HG02885 (cell line): ENCODE measurements around the gene KRTAP3-3.

Experiments
- ATAC-seq: cut with Tn5 transposase; IDR thresholded peaks from one replicate; pipeline ENCODE4 v1.9.1; 2021; ENCODE audit warnings: mild to moderate bottlenecking; ENCODE audit not compliant: unreplicated experiment, poor library complexity

KRTAP3-3 gene

DNA sequence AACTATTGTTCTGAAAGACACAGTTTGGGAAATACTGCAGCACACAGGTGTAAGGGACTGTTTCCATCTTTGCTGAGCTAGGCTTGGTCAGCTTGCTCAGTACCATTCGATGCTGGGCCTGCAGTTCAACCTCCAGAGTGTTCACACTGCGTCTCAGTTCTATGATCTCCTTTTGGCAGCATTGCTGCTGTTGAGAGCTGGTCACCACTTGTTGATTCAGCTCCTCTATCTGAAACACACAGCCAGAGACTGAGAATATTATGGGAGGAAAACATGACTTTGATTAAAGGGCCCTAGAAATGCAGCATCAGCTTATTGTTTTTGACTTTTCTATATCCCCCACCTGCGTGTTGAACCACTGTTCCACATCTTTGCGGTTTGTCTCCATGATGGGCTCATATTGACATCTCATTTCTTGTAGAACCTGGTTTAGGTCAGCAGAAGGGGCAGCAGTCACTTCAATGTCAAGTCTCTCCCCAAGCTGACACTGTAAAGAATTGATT is 31.9 kb downstream of the KRTAP3-3 start:
- no peak for ATAC-seq

DNA sequence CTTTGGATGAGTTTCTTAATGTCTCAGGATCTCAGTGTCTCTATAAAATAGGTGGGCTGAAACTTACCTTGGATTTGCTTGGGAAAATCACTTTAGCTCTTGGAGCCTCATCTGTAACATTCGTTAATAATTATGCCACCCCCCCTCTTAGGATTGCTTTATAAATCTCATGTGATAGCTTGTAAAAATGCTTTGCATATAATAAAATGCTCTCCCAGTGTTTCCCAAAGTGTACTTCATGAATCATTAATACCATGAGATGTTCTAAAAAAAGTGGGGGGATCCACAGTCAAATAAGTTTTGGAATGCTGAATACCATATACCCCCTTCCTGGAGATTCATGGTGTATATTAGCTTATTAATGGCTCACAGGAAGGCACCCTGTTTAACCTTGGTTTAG is 32.4 kb downstream of the KRTAP3-3 start:
- no peak for ATAC-seq

DNA sequence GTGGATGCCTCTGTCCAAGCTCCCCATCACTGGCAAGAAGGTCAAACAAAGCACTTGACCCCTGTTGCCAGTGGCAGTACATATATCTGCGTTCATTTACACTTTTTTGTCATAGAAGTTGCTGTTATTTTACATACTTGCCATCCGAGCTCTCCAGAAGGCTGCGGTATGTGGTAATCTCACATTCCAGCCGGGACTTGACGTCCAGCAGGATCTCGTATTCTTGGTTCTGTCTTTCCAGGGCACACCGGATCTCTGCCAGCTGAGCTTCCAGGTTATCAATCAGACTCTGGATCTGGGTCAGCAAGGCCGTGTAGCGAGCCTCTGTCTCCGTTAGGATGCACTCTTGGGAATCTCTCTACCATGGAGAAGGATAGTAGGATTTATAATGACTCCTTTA is 33.8 kb downstream of the KRTAP3-3 start:
- ATAC-seq, result no peak

DNA sequence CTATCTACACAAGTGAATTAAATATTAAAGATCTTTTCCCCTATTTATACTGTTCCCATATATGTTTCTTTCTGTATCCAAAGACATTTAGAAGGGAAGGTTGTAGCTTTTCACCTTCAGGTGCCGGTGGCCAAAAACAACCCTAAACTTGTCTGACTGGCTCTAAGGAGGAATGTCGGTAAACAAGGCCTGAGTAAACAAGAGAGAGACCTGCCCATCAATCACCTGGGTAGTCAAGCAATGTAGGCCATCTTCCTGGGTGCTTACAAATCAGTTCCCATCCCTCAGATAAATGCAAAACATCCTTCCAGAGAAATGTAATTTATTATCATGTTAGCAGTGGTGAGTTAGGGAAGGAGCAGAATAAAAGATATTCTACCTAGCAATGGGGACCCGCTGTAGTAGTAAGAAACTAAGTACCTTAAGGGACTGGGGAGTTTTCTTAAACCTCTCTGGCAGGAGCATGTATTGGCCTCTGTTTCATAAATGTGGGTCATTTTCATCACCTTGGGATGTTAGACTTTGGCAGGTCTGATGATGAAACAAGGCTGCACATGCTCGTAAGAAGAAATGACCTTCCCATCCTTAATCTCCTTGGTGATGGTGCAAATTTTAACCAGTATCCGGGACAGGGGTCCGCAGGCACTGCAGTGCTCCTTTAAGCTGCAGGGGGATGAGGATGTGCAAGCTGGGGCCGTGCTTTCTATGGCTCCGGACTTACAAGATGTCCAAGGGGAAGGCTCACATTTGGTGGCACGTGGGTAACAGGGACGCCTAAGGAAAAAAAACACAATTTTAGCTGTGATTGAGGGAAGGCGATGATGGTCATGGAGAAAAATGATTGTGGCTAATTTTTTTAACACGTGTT is 35.6 kb downstream of the KRTAP3-3 start:
- no peak for ATAC-seq

DNA sequence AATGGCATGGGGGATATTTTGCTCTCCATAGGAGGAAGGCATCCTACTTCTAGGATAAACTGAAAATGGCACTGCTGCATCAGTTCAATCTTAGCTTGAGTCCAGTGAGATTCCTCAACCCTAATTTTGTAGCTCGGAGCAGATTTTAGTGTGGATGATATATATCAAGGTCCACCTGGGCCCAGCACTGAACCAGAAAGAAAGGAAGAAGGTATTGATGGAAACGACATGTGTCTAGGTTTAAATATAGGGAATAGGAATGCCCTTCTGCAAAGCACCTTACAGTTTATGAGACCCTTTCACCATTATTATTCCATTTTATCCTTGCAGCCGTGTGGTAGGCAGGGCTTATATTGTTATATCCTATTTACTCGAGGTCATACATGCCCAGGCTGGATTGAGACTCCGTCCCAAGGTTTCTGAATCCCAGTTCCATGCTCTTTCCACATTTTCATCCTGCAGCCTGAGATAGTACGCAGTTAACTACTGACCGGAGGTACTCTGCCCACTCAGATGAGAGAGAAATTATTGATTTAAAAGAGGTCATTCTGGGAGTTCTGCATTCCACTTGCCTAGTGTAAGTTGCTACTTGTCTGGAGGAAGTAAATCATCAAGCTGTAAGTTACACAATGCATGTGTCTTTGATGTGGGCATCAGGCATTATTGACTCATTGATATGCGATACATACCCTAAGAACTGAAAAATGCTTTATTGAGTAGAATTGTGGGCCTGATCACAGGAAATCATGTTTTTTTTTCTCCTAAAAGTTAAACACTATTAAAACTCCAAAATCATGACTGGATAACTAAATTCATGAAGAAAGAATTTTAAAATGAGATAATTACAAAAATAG is 37.3 kb downstream of the KRTAP3-3 start:
- no peak for ATAC-seq

DNA sequence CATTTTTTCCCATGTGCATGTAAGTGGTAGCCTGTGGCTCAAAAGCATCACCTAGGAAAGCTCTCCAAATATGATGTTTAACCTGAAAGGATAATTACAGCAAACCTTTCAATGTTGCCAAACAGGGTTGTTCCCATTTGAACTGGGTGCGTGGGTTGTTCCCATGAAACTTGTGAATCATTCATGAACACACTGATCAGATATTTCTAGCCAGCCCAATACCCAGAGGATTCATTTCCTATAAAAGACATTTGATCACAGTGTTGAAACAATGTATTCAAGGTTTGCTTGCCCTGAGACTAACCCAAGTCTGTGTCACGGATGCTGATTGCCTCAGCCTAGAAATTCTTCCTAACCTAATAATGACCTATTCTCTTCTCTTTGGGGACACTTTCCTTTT is 40.1 kb downstream of the KRTAP3-3 start:
- ATAC-seq, result no peak

DNA sequence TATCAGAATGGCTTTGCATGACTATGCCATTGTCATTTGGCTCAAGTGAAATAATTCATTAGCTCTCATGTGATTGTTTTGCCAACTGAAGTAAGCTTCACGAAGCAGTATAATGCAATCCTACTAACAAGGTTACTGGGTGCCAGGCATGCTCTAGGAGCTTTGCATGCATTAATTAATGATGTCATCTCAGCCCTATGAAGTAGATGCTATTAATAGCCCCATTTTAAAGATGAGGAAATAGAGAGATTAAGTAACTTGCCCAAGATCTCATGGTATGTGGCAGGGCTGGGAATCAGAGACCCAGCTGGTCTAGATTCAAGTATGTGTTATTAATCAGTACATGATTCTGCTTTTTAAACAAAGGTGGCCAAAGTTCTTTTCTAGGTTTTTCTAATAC is 41.3 kb downstream of the KRTAP3-3 start:
- ATAC-seq, result no peak

DNA sequence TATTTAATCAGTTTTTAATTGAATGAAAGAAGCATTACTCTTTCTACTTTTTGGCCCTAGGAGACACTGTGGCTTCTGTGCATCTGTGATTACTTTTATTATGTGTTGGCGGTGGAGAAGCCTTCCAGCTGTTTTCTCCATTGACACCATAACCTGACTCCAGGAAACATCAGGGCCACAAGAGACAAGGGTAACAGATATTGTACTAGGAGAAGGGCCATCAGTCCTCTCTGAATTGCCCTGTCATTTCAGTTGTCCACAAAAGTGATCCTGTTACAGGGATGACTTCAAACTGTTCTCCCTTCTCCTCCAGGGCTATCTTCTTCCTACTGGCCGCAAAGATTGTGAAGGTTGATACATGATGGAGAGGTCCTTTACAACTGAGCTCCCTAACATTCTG is 41.8 kb downstream of the KRTAP3-3 start:
- ATAC-seq, result no peak

DNA sequence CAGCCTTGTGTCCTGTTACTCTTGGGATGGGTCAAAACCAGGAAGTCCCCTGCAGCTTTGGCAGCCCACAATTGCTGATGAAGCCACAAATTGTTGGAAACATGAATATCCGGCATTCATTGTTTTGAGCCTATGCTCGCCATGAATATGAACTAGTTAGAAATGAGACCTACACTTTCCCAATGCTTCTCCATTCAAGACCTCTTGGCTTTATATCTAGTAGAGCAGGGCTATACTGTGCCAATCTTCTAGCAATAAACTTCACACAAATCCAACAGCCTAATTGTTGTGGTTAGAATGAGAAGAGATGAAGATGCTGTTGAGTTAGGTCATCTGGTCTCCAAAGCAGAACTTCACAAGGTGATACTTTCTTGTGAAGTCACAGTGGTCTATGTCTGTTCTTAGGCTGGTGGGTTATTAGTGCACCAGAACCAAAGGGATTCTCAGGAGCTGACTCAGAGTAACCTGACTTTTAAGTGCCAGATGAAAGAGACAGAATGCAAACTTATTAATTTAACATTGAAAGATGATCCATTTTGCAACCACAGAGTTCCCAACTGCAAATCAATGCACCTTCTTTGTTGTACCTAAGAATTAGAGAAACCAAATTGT is 42.8 kb downstream of the KRTAP3-3 start:
- ATAC-seq, result no peak

DNA sequence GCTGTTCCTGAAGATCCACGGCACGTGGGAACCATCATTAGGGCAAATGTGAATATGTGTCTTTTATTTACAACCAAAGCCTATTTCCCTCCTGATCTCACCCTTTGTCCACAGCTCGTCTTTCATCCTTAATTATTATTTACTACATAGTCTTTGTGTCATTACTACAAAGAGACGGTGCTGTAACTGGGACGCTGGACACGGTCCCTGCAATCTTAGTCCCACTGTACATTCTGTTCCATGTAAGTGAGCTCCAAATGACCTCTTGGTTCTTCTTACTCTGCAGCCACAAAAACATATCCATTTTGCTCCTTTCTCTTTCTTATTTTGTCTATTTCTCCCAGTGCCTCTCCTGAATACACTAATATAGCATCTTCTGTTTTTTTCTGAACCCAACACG is 43.8 kb downstream of the KRTAP3-3 start:
- no peak for ATAC-seq

DNA sequence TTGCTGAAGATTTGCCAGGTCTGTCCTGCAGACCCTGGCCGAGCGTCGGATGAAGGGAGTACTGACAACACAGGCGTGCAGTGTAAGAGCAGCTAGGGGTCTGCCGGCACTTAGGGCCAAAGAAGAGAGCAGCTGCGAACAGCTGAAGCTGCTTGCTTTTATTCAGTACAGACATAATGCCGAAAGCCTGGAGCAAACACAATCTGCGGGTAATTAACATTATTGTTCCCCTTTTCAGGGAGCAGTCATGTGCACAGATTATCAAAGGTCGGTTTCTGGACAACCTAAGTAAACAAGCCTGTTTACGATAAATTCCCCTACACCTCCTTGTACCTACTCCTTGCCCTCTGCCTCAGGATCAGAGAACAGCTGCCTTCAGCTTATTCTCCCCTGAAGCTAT is 44.5 kb downstream of the KRTAP3-3 start:
- no peak for ATAC-seq

DNA sequence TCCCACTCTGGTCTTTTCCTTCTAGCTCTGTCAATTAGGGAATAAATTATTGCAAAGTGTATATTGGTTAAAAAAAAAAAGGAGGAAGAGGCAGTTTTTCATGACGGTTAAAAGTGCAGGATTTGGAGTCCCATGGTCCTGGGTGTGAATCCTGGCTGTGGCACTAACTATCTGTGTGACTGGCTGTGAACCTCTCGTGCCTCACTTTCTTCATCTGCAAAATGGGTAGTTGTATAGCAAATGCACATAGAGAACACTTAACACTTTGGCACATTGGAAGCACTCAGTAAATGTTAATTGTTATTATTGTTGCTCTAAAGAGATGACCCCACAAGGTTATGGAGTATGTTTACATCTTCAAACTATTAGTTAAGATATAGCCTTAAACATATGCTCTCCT is 46.0 kb downstream of the KRTAP3-3 start:
- ATAC-seq, result no peak

DNA sequence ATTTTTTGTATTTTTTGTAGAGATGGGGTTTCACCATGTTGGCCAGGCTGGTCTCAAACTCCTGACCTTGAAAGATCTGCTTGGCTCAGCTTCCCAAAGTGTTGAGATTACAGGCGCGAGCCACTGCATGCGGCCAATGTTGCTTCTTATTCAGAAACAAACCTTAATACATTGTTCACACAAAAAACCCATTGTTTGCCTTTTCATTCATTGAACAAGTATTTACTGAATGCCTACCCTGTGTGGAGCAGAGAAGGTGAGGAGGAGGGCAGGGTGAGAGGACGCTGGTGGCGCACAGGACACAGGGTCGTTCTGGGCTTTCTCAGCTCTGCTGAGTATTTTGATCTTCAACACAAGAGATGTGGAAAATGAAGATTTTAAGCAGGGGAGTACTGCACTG is 48.5 kb downstream of the KRTAP3-3 start:
- ATAC-seq, result no peak

DNA sequence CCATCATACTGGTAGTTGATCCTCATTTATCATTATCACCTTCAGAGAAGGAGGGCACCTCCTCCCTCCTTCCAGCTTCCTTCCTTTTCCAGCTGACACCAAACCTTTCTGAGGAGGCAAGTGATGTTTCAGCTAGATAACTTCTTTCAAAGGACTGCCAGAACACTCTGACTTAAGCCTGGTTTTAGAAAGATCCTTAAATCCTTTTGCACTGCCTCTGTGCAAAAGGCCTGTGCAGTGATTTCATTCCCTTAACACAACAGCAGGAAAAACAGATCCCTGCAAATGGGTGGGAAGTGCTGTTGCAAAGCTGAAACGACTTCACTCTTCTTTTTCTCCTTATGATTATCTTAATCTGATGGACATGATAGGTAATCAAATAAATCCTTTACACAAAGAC is 49.4 kb downstream of the KRTAP3-3 start:
- no peak for ATAC-seq
